Endodermal cell (in vitro differentiated cells): ENCODE measurements around the gene GABRG3. TPM values are rescaled to one million over a fixed set of nuclear protein-coding genes. Genes with fewer than 3 reads are reported as not detected.

Source experiments
- DNase-seq: peaks from one replicate; pipeline ENCODE4 v3.0.0-alpha.2; 2017
- H3K27ac ChIP-seq: 2 replicates; pipeline ENCODE4 v1.5.1; 2013; ENCODE audit warnings: mild to moderate bottlenecking, low read depth, low read length, moderate library complexity
- H3K27me3 ChIP-seq: 2 replicates; pipeline ENCODE4 v1.6.1; 2013; ENCODE audit warnings: mild to moderate bottlenecking, low read length, moderate library complexity; ENCODE audit not compliant: insufficient read depth, control insufficient read depth, poor library complexity, severe bottlenecking
- H3K36me3 ChIP-seq: 2 replicates; pipeline ENCODE4 v1.7.0; 2013; ENCODE audit warnings: mild to moderate bottlenecking, low read length, moderate library complexity; ENCODE audit not compliant: control insufficient read depth, insufficient read depth
- H3K4me1 ChIP-seq: one replicate; pipeline ENCODE4 v1.7.0; 2013; ENCODE audit warnings: low read length; ENCODE audit not compliant: control insufficient read depth, insufficient read depth
- H3K4me3 ChIP-seq: 2 replicates; pipeline ENCODE4 v1.5.1; 2013; ENCODE audit warnings: mild to moderate bottlenecking, low read length, moderate library complexity
- H3K9ac ChIP-seq: 2 replicates; pipeline ENCODE4 v1.6.1; 2013; ENCODE audit warnings: mild to moderate bottlenecking, low read length, moderate library complexity; ENCODE audit not compliant: poor library complexity, severe bottlenecking; ENCODE audit errors: extremely low read depth
- H3K9me3 ChIP-seq: 2 replicates; pipeline ENCODE4 v1.6.1; 2013; ENCODE audit warnings: mild to moderate bottlenecking, low read length, moderate library complexity; ENCODE audit not compliant: control insufficient read depth
- H3K27ac Mint-ChIP-seq: 2 replicates; pipeline ENCODE4 v1.8.0; 2020; ENCODE audit warnings: mixed read lengths
- H3K27me3 Mint-ChIP-seq: 2 replicates; pipeline ENCODE4 v1.8.0; 2021; ENCODE audit warnings: mild to moderate bottlenecking, mixed read lengths; ENCODE audit not compliant: insufficient read depth
- H3K36me3 Mint-ChIP-seq: 2 replicates; pipeline ENCODE4 v1.8.0; 2020; ENCODE audit warnings: low read depth, mixed read lengths
- H3K4me1 Mint-ChIP-seq: 2 replicates; pipeline ENCODE4 v1.8.0; 2020; ENCODE audit warnings: mixed read lengths
- H3K4me3 Mint-ChIP-seq: 2 replicates; pipeline ENCODE4 v1.8.0; 2020; ENCODE audit warnings: mild to moderate bottlenecking, moderate library complexity, mixed read lengths
- H3K9me3 Mint-ChIP-seq: 2 replicates; pipeline ENCODE4 v1.8.0; 2020; ENCODE audit warnings: mild to moderate bottlenecking, mixed read lengths
- WGBS, 2 experiments: methylation state at CpG; one replicate each; pipeline versions ENCODE4 v1.1.5 to v1.1.7; 2013; ENCODE audit warnings: missing lambda C conversion rate in 2 of 2, mixed read lengths in 1 of 2; ENCODE audit not compliant: insufficient coverage in 1 of 2, insufficient read length in 1 of 2; 5-methylcytosine and 5-hydroxymethylcytosine counted together
- total RNA-seq, 2 donors: library from RNA; stranded (reverse); fragmentation: NEBNext Ultra II Directional in 1 of 2; extraction: Animal tissue kit (Norgen Biotek cat#: 25700) in 1 of 2; gene quantifications; 2 replicates in 1 of 2; 3 replicates in 1 of 2; pipeline ENCODE4 v1.2.1, GENCODE V29; 2021
- TF ChIP-seq, protein P1 (sequence below): fragments of 200-600 bp; sonication (generic); conservative IDR thresholded peaks from 2 replicates; pipeline ENCODE4 v1.5.0; 2021; ENCODE audit warnings: antibody characterized with exemption, mild to moderate bottlenecking

GABRG3 gene
- total RNA-seq, 2 donors from 2014 or later: 0.48 to 0.84 TPM

DNA sequence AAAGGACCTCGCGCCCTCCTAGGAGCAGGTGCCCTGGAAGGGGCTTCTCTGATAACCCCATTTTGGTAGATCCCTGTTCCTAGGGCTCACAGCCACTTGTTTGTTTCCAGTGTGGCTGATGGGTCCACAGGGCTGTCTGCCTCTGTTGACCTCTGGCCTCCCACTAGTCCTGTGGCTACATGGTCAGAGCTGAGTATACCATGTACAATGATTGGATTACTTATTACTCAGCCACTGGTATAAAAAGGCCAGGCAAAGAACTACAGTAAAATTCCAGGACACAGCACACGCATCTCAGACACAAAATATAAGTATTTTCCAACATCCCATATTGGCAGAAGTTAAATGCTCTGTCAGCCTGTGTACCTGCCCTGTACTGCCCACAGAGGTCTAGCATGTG is 277.3 kb downstream of the GABRG3 start:
- no peaks in the 10 kb centered on the region for H3K9me3 Mint-ChIP-seq
- TF ChIP-seq, protein P1, sequence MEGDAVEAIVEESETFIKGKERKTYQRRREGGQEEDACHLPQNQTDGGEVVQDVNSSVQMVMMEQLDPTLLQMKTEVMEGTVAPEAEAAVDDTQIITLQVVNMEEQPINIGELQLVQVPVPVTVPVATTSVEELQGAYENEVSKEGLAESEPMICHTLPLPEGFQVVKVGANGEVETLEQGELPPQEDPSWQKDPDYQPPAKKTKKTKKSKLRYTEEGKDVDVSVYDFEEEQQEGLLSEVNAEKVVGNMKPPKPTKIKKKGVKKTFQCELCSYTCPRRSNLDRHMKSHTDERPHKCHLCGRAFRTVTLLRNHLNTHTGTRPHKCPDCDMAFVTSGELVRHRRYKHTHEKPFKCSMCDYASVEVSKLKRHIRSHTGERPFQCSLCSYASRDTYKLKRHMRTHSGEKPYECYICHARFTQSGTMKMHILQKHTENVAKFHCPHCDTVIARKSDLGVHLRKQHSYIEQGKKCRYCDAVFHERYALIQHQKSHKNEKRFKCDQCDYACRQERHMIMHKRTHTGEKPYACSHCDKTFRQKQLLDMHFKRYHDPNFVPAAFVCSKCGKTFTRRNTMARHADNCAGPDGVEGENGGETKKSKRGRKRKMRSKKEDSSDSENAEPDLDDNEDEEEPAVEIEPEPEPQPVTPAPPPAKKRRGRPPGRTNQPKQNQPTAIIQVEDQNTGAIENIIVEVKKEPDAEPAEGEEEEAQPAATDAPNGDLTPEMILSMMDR: no peak
- no peaks in the 10 kb centered on the region for H3K36me3 ChIP-seq
- no peak overlapping the region for H3K27ac Mint-ChIP-seq
- H3K27me3 ChIP-seq: no peaks in the 10 kb centered on the region
- H3K27me3 Mint-ChIP-seq: no peaks in the 10 kb centered on the region
- H3K36me3 Mint-ChIP-seq: no peaks in the 10 kb centered on the region
- H3K9me3 ChIP-seq: no peaks in the 10 kb centered on the region
- no peaks in the 10 kb centered on the region for H3K4me1 ChIP-seq
- H3K27ac ChIP-seq: no peak overlapping the region
- 92 to 96% methylated on average over 3 of the region's 3 CpGs for WGBS, 2 experiments
- no peak overlapping the region for H3K9ac ChIP-seq
- no peaks in the 10 kb centered on the region for H3K4me1 Mint-ChIP-seq
- no peak overlapping the region for H3K4me3 Mint-ChIP-seq
- H3K4me3 ChIP-seq: no peak overlapping the region
- DNase-seq: no peak

DNA sequence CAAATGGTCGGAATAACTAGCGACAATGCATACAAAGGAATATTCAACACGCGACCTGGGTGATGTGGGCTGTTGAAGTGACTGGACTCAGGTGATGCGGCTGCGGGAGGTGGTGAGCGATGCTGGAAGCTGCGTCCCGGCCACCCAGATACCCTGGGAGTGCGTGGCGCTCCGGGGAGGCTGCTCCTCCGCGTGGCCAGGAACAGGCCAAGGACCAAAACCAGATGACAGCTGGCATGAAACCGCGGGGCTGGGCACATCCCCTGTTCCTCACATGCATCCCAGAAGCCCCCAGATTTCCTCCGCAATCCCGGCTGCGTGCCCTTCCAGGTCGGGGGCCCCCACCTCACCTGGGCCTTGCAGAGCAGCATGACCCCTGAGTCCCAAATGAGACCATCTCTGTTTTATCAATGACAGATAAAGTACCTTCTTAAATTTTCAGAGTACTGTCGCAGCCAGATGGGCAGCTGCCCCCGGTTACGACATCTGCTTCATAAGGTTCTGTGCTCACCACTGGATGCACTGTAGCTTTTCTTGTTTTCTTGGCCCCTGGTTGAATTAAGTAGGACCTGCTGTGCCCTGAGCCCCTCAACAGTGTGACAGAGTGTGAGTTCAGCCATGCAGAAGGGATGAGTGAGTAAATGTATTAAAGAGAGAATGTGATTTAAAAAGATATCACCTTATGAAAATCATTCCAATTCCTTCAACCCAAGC is 278.2 kb downstream of the GABRG3 start:
- H3K27ac ChIP-seq: no peak overlapping the region
- H3K4me3 ChIP-seq: no peak overlapping the region
- TF ChIP-seq, protein P1: no peak
- Mint-ChIP-seq H3K4me3 (no peak overlapping the region), H3K36me3 (no peaks in the 10 kb centered on the region), H3K4me1 (no peaks in the 10 kb centered on the region), H3K27me3 (no peaks in the 10 kb centered on the region), H3K9me3 (no peaks in the 10 kb centered on the region), H3K27ac (no peak overlapping the region)
- H3K9ac ChIP-seq: no peak overlapping the region
- DNase-seq: no peak
- H3K9me3 ChIP-seq: no peaks in the 10 kb centered on the region
- H3K4me1 ChIP-seq: no peaks in the 10 kb centered on the region
- no peaks in the 10 kb centered on the region for H3K36me3 ChIP-seq
- WGBS, 2 experiments: 93 to 97% methylated on average over 16 to 23 of the region's 23 CpGs
- no peaks in the 10 kb centered on the region for H3K27me3 ChIP-seq

DNA sequence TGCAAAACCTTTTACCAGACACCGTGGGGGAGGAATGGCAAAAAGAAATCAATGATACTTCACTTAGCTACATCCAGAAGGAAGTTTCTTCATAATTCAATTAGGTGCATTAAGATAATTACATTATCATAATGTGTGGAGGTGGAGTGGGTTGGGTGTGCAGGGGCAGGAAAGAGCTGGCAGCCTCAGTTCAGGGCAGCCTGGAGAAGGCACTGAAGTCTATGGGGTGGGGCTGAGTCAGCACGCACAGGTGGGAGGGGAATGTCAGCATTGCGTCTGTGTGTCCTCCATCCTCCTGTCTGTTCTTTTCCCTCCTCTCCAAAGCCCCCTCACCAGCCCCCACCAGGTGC is 278.8 kb downstream of the GABRG3 start:
- Mint-ChIP-seq H3K27ac (no peak overlapping the region), H3K4me1 (no peaks in the 10 kb centered on the region), H3K36me3 (no peaks in the 10 kb centered on the region), H3K9me3 (no peaks in the 10 kb centered on the region), H3K27me3 (no peaks in the 10 kb centered on the region), H3K4me3 (no peak overlapping the region)
- Histone ChIP-seq H3K27ac (no peak overlapping the region), H3K4me1 (no peaks in the 10 kb centered on the region), H3K9ac (no peak overlapping the region), H3K4me3 (no peak overlapping the region), H3K36me3 (no peaks in the 10 kb centered on the region), H3K9me3 (no peaks in the 10 kb centered on the region), H3K27me3 (no peaks in the 10 kb centered on the region)
- DNase-seq: no peak
- TF ChIP-seq, protein P1: no peak
- 82% methylated on average over 3 of the region's 3 CpGs; no CpG with 5 or more reads in 1 of the 2 experiments for WGBS, 2 experiments
